ENCODE measurements around the gene SIRT2.

SIRT2 gene

GRCh38 chr19:38919837-38920601, 20.6 kb upstream of the SIRT2 start:
- Histone ChIP-seq H3K27ac (ENCODE audit: low read length) (no peak overlapping the region), H3K36me3 (ENCODE audit: control insufficient read depth in 2 of 2, insufficient read depth in 2 of 2, low read length in 2 of 2) (peaks cover 3 to 17% of the 10 kb centered on the region in 2 donors), H3K9ac (ENCODE audit: low read length in 2 of 2) (no peak overlapping the region), H3K4me1 (ENCODE audit: control insufficient read depth, insufficient read depth, low read length) (no peaks in the 10 kb centered on the region), H3K9me3 (ENCODE audit: control insufficient read depth in 2 of 2, low read length in 2 of 2) (no peaks in the 10 kb centered on the region), H3K4me3 (ENCODE audit: low read length in 2 of 2) (no peak overlapping the region), H3K27me3 (ENCODE audit: control insufficient read depth in 1 of 2, insufficient read depth in 2 of 2, low read length in 2 of 2) (no peaks in the 10 kb centered on the region)

GRCh38 chr19:38918526-38918925, 19.1 kb upstream of the SIRT2 start:
- no peaks in the 10 kb centered on the region for H3K9me3 ChIP-seq (ENCODE audit: control insufficient read depth in 2 of 2, low read length in 2 of 2)
- H3K4me1 ChIP-seq (ENCODE audit: control insufficient read depth, insufficient read depth, low read length): no peaks in the 10 kb centered on the region
- H3K27ac ChIP-seq (ENCODE audit: low read length): no peak overlapping the region

GRCh38 chr19:38917921-38918491, 18.6 kb upstream of the SIRT2 start:
- Histone ChIP-seq H3K27ac (ENCODE audit: low read length) (no peak overlapping the region), H3K4me1 (ENCODE audit: control insufficient read depth, insufficient read depth, low read length) (no peaks in the 10 kb centered on the region), H3K4me3 (ENCODE audit: low read length in 2 of 2) (no peak overlapping the region), H3K27me3 (ENCODE audit: control insufficient read depth in 1 of 2, insufficient read depth in 2 of 2, low read length in 2 of 2) (no peaks in the 10 kb centered on the region), H3K9ac (ENCODE audit: low read length in 2 of 2) (no peak overlapping the region), H3K36me3 (ENCODE audit: control insufficient read depth in 2 of 2, insufficient read depth in 2 of 2, low read length in 2 of 2) (peaks cover 3 to 9% of the 10 kb centered on the region in 2 donors), H3K9me3 (ENCODE audit: control insufficient read depth in 2 of 2, low read length in 2 of 2) (no peaks in the 10 kb centered on the region)

More at GRCh38 chr19:38918526-38918925, 19.1 kb upstream of the SIRT2 start:
- Histone ChIP-seq H3K9ac (ENCODE audit: low read length in 2 of 2) (no peak overlapping the region), H3K27me3 (ENCODE audit: control insufficient read depth in 1 of 2, insufficient read depth in 2 of 2, low read length in 2 of 2) (no peaks in the 10 kb centered on the region), H3K4me3 (ENCODE audit: low read length in 2 of 2) (no peak overlapping the region), H3K36me3 (ENCODE audit: control insufficient read depth in 2 of 2, insufficient read depth in 2 of 2, low read length in 2 of 2) (peaks cover 3 to 9% of the 10 kb centered on the region in 2 donors)

GRCh38 chr19:38917516-38917915, 18.1 kb upstream of the SIRT2 start:
- H3K4me3 ChIP-seq (ENCODE audit: low read length in 2 of 2): no peak overlapping the region

GRCh38 chr19:38915329-38916321, 16.2 kb upstream of the SIRT2 start:
- no peaks in the 10 kb centered on the region for H3K36me3 ChIP-seq (ENCODE audit: control insufficient read depth in 2 of 2, insufficient read depth in 2 of 2, low read length in 2 of 2)
- no peaks in the 10 kb centered on the region for H3K4me1 ChIP-seq (ENCODE audit: control insufficient read depth, insufficient read depth, low read length)
- H3K27ac ChIP-seq (ENCODE audit: low read length): no peak overlapping the region
- H3K27me3 ChIP-seq (ENCODE audit: control insufficient read depth in 1 of 2, insufficient read depth in 2 of 2, low read length in 2 of 2): peaks cover 8 to 11% of the 10 kb centered on the region in 2 donors
- no peak overlapping the region for H3K9ac ChIP-seq (ENCODE audit: low read length in 2 of 2)
- H3K9me3 ChIP-seq (ENCODE audit: control insufficient read depth in 2 of 2, low read length in 2 of 2): no peaks in the 10 kb centered on the region
- H3K4me3 ChIP-seq (ENCODE audit: low read length in 2 of 2): no peak overlapping the region

More at GRCh38 chr19:38917516-38917915, 18.1 kb upstream of the SIRT2 start:
- Histone ChIP-seq H3K4me1 (ENCODE audit: control insufficient read depth, insufficient read depth, low read length) (no peaks in the 10 kb centered on the region), H3K27me3 (ENCODE audit: control insufficient read depth in 1 of 2, insufficient read depth in 2 of 2, low read length in 2 of 2) (peaks cover 0 to 3% of the 10 kb centered on the region in 2 donors), H3K36me3 (ENCODE audit: control insufficient read depth in 2 of 2, insufficient read depth in 2 of 2, low read length in 2 of 2) (peaks cover 3 to 9% of the 10 kb centered on the region in 2 donors), H3K27ac (ENCODE audit: low read length) (no peak overlapping the region), H3K9me3 (ENCODE audit: control insufficient read depth in 2 of 2, low read length in 2 of 2) (no peaks in the 10 kb centered on the region), H3K9ac (ENCODE audit: low read length in 2 of 2) (no peak overlapping the region)

GRCh38 chr19:38913958-38914357, 14.5 kb upstream of the SIRT2 start:
- no peak overlapping the region for H3K4me3 ChIP-seq (ENCODE audit: low read length in 2 of 2)
- H3K4me1 ChIP-seq (ENCODE audit: control insufficient read depth, insufficient read depth, low read length): no peaks in the 10 kb centered on the region
- H3K27ac ChIP-seq (ENCODE audit: low read length): no peak overlapping the region
- peaks cover 8 to 13% of the 10 kb centered on the region in 2 donors for H3K27me3 ChIP-seq (ENCODE audit: control insufficient read depth in 1 of 2, insufficient read depth in 2 of 2, low read length in 2 of 2)
- no peaks in the 10 kb centered on the region for H3K9me3 ChIP-seq (ENCODE audit: control insufficient read depth in 2 of 2, low read length in 2 of 2)
- no peak overlapping the region for H3K9ac ChIP-seq (ENCODE audit: low read length in 2 of 2)
- peaks cover 1 to 3% of the 10 kb centered on the region in 2 donors for H3K36me3 ChIP-seq (ENCODE audit: control insufficient read depth in 2 of 2, insufficient read depth in 2 of 2, low read length in 2 of 2)

GRCh38 chr19:38912600-38913514, 13.4 kb upstream of the SIRT2 start:
- Histone ChIP-seq H3K4me3 (ENCODE audit: low read length in 2 of 2) (no peak overlapping the region), H3K4me1 (ENCODE audit: control insufficient read depth, insufficient read depth, low read length) (no peaks in the 10 kb centered on the region), H3K9ac (ENCODE audit: low read length in 2 of 2) (no peak overlapping the region), H3K36me3 (ENCODE audit: control insufficient read depth in 2 of 2, insufficient read depth in 2 of 2, low read length in 2 of 2) (peaks cover 3% of the 10 kb centered on the region in 2 donors), H3K27ac (ENCODE audit: low read length) (no peak overlapping the region), H3K27me3 (ENCODE audit: control insufficient read depth in 1 of 2, insufficient read depth in 2 of 2, low read length in 2 of 2) (peaks cover 8 to 13% of the 10 kb centered on the region in 2 donors), H3K9me3 (ENCODE audit: control insufficient read depth in 2 of 2, low read length in 2 of 2) (no peaks in the 10 kb centered on the region)

- Histone ChIP-seq H3K9me3 (ENCODE audit: control insufficient read depth in 2 of 2, low read length in 2 of 2) (no peaks in the 10 kb centered on the region), H3K9ac (ENCODE audit: low read length in 2 of 2) (no peak overlapping the region), H3K36me3 (ENCODE audit: control insufficient read depth in 2 of 2, insufficient read depth in 2 of 2, low read length in 2 of 2) (peaks cover 6 to 8% of the 10 kb centered on the region in 2 donors), H3K4me3 (ENCODE audit: low read length in 2 of 2) (no peak overlapping the region), H3K27me3 (ENCODE audit: control insufficient read depth in 1 of 2, insufficient read depth in 2 of 2, low read length in 2 of 2) (peaks cover 8 to 13% of the 10 kb centered on the region in 2 donors), H3K27ac (ENCODE audit: low read length) (no peak overlapping the region), H3K4me1 (ENCODE audit: control insufficient read depth, insufficient read depth, low read length) (no peaks in the 10 kb centered on the region)
Measured at GRCh38 chr19:38911388-38912001, 12.1 kb upstream of the SIRT2 start.

GRCh38 chr19:38910488-38910887, 11.1 kb upstream of the SIRT2 start:
- no peak overlapping the region for H3K27ac ChIP-seq (ENCODE audit: low read length)
- no peaks in the 10 kb centered on the region for H3K9me3 ChIP-seq (ENCODE audit: control insufficient read depth in 2 of 2, low read length in 2 of 2)

More at GRCh38 chr19:38910488-38910887, 11.1 kb upstream of the SIRT2 start:
- no peak overlapping the region for H3K4me3 ChIP-seq (ENCODE audit: low read length in 2 of 2)
- peaks cover 6 to 8% of the 10 kb centered on the region in 2 donors for H3K36me3 ChIP-seq (ENCODE audit: control insufficient read depth in 2 of 2, insufficient read depth in 2 of 2, low read length in 2 of 2)
- no peak overlapping the region for H3K9ac ChIP-seq (ENCODE audit: low read length in 2 of 2)
- no peaks in the 10 kb centered on the region for H3K4me1 ChIP-seq (ENCODE audit: control insufficient read depth, insufficient read depth, low read length)
- H3K27me3 ChIP-seq (ENCODE audit: control insufficient read depth in 1 of 2, insufficient read depth in 2 of 2, low read length in 2 of 2): peaks cover 8 to 13% of the 10 kb centered on the region in 2 donors
